HEK293 (cell line): ENCODE measurements around the gene D2HGDH.

Experiments
- GLI4 ChIP-seq: fragments of 450-650 bp; formaldehyde crosslinking; IDR thresholded peaks from 2 replicates; pipeline ENCODE4 v1.5.1; 2016; ENCODE audit warnings: missing biosample characterization, missing genetic modification characterization
- HOXC10 ChIP-seq: sonication (generic); formaldehyde crosslinking; IDR thresholded peaks from 2 replicates; pipeline ENCODE4 v1.8.1; 2023; ENCODE audit warnings: mild to moderate bottlenecking, missing genetic modification reagents
- KLF10 ChIP-seq: fragments of 450-650 bp; IDR thresholded peaks from 2 replicates; pipeline ENCODE4 v1.5.1; 2018; ENCODE audit warnings: missing biosample characterization, mild to moderate bottlenecking, missing genetic modification characterization
- KLF17 ChIP-seq: fragments of 450-650 bp; formaldehyde crosslinking; IDR thresholded peaks from 2 replicates; pipeline ENCODE4 v1.5.1; 2016; ENCODE audit warnings: missing biosample characterization, missing genetic modification characterization
- PBX3 ChIP-seq: sonication (generic); formaldehyde crosslinking; IDR thresholded peaks from 2 replicates; pipeline ENCODE4 v1.8.1; 2022; ENCODE audit warnings: mild to moderate bottlenecking, moderate library complexity, missing genetic modification reagents
- WT1 ChIP-seq: fragments of 450-650 bp; formaldehyde crosslinking; IDR thresholded peaks from 2 replicates; pipeline ENCODE4 v1.5.1; 2016; ENCODE audit warnings: missing biosample characterization, missing genetic modification characterization
- ZBTB17 ChIP-seq: fragments of 450-650 bp; formaldehyde crosslinking; IDR thresholded peaks from 2 replicates; pipeline ENCODE4 v1.5.1; 2016; ENCODE audit warnings: missing biosample characterization, missing genetic modification characterization
- ZFP69B ChIP-seq: fragments of 450-650 bp; formaldehyde crosslinking; IDR thresholded peaks from 2 replicates; pipeline ENCODE4 v1.5.1; 2016; ENCODE audit warnings: missing biosample characterization, missing genetic modification characterization
- ZNF174 ChIP-seq: fragments of 450-650 bp; formaldehyde crosslinking; IDR thresholded peaks from 2 replicates; pipeline ENCODE4 v1.5.0; 2017; ENCODE audit warnings: missing biosample characterization, mild to moderate bottlenecking, missing genetic modification characterization
- ZNF19 ChIP-seq: fragments of 450-650 bp; formaldehyde crosslinking; IDR thresholded peaks from 2 replicates; pipeline ENCODE4; 2016; ENCODE audit warnings: missing biosample characterization, missing genetic modification characterization, low read depth
- ZNF214 ChIP-seq: fragments of 450-650 bp; formaldehyde crosslinking; IDR thresholded peaks from 2 replicates; pipeline ENCODE4 v1.5.1; 2017; ENCODE audit warnings: missing biosample characterization, mild to moderate bottlenecking, missing genetic modification characterization, borderline replicate concordance
- ZNF274 ChIP-seq, 2 experiments: fragments of 200-500 bp in 1 of 2; fragments of 450-650 bp in 1 of 2; sonication (Bioruptor generic) in 1 of 2; formaldehyde crosslinking in 1 of 2; IDR thresholded peaks; 2 replicates each; pipeline versions ENCODE4 v1.5.1 to v1.6.1; 2014 to 2016; ENCODE audit warnings: borderline replicate concordance in 1 of 2, inconsistent platforms in 1 of 2, low read length in 1 of 2, missing biosample characterization in 1 of 2, missing genetic modification characterization in 1 of 2
- ZNF341 ChIP-seq: fragments of 450-650 bp; formaldehyde crosslinking; IDR thresholded peaks from 2 replicates; pipeline ENCODE4; 2016; ENCODE audit warnings: low read depth, missing biosample characterization, missing genetic modification characterization
- ZNF394 ChIP-seq: fragments of 450-650 bp; formaldehyde crosslinking; IDR thresholded peaks from 2 replicates; pipeline ENCODE4 v1.5.1; 2016; ENCODE audit warnings: missing biosample characterization, missing genetic modification characterization, mild to moderate bottlenecking, moderate library complexity, borderline replicate concordance
- ZNF423 ChIP-seq: fragments of 450-650 bp; formaldehyde crosslinking; IDR thresholded peaks from 2 replicates; pipeline ENCODE4 v1.5.1; 2016; ENCODE audit warnings: missing biosample characterization, missing genetic modification characterization
- ZNF558 ChIP-seq: fragments of 450-650 bp; formaldehyde crosslinking; IDR thresholded peaks from 2 replicates; pipeline ENCODE4 v1.5.1; 2016; ENCODE audit warnings: missing biosample characterization, missing genetic modification characterization
- ZNF600 ChIP-seq: fragments of 450-650 bp; formaldehyde crosslinking; IDR thresholded peaks from 2 replicates; pipeline ENCODE4 v1.5.1; 2016; ENCODE audit warnings: missing biosample characterization, missing genetic modification characterization
- ZNF670 ChIP-seq: fragments of 450-650 bp; formaldehyde crosslinking; IDR thresholded peaks from 2 replicates; pipeline ENCODE4 v1.5.1; 2016; ENCODE audit warnings: missing biosample characterization, missing genetic modification characterization, low read depth
- ZNF677 ChIP-seq: fragments of 450-650 bp; IDR thresholded peaks from 2 replicates; pipeline ENCODE4 v1.5.0; 2018; ENCODE audit warnings: missing biosample characterization, mild to moderate bottlenecking, missing genetic modification characterization, moderate library complexity
- ZNF692 ChIP-seq: fragments of 450-650 bp; formaldehyde crosslinking; IDR thresholded peaks from 2 replicates; pipeline ENCODE4 v1.5.1; 2016; ENCODE audit warnings: missing biosample characterization, missing genetic modification characterization
- TF ChIP-seq, protein P1 (sequence below): fragments of 450-650 bp; formaldehyde crosslinking; IDR thresholded peaks from 2 replicates; pipeline ENCODE4 v1.5.1; 2016; ENCODE audit warnings: missing biosample characterization, missing genetic modification characterization
- TF ChIP-seq, protein P2 (sequence below): fragments of 450-650 bp; formaldehyde crosslinking; IDR thresholded peaks from 2 replicates; pipeline ENCODE4 v1.5.1; 2016; ENCODE audit warnings: missing biosample characterization, missing genetic modification characterization

D2HGDH gene

DNA sequence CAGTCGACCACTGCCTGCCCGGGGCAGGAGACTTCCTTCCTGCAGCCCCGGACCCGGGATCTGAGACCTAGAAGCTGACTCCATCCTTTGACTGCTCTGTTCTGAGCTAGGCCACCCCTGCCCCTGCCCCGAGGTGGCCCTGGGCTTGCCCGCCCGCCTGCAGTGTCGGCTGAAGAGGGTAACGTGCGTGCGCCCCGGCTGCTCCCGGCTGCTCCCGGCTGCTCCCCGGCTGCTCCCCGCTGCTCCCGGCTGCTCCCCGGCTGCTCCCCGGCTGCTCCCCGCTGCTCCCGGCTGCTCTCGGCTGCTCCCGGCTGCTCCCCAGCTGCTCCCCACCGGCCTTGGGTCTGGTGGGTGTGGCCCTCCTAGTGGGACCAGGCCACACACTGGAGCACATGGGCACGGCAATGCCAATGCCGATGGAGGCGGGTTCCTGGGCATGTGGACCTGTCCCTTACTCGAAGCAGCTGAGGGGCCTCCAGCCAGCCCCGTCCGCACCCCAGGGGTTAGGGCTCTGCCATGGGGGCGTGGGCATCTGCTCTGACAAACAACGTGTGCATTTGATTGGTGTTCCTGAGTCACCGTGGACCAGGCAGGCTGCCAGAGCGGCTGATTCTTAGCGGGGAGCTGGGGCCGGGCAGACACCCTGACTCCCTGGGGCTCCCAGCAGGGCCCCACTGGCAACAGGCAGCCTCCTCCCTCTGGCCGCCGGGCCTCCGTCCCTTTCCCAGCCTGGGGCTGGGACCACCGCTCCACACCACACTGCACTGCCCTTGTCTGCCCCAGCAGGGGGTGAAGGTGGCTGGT, 40.2 kb downstream of the D2HGDH start (continued):
- TF ChIP-seq WT1 (tag by site-specific recombination) (no peak), ZNF670 (tag by site-specific recombination) (no peak), ZNF341 (tag by site-specific recombination) (peak; percentile 42; the same call in 1 of the 2 replicates), ZNF174 (tag by site-specific recombination) (no peak), ZNF558 (tag by site-specific recombination) (no peak), ZNF274 (IDR thresholded peaks at IDR 0.05; ENCODE audit: low read length) (no peak), ZNF274 (tag by site-specific recombination; IDR thresholded peaks at IDR 0.05; ENCODE audit: borderline replicate concordance) (no peak), ZNF423 (peak; percentile 81; the same call in 1 of the 2 replicates), KLF10 (no peak), PBX3 (CRISPR knock-in tag) (no peak), ZNF214 (tag by site-specific recombination) (no peak), ZNF692 (tag by site-specific recombination) (0 out of 2 replicates have a peak, but pooled peaks have one; percentile 19), ZNF394 (peak; percentile 72), ZNF19 (no peak), KLF17 (no peak), ZNF600 (tag by site-specific recombination) (no peak), ZFP69B (tag by site-specific recombination) (0 out of 2 replicates have a peak, but pooled peaks have one; percentile 65), GLI4 (tag by site-specific recombination) (no peak), ZNF677 (tag by site-specific recombination) (no peak), ZBTB17 (tag by site-specific recombination) (no peak), HOXC10 (CRISPR knock-in tag) (no peak)
- TF ChIP-seq, protein P1, sequence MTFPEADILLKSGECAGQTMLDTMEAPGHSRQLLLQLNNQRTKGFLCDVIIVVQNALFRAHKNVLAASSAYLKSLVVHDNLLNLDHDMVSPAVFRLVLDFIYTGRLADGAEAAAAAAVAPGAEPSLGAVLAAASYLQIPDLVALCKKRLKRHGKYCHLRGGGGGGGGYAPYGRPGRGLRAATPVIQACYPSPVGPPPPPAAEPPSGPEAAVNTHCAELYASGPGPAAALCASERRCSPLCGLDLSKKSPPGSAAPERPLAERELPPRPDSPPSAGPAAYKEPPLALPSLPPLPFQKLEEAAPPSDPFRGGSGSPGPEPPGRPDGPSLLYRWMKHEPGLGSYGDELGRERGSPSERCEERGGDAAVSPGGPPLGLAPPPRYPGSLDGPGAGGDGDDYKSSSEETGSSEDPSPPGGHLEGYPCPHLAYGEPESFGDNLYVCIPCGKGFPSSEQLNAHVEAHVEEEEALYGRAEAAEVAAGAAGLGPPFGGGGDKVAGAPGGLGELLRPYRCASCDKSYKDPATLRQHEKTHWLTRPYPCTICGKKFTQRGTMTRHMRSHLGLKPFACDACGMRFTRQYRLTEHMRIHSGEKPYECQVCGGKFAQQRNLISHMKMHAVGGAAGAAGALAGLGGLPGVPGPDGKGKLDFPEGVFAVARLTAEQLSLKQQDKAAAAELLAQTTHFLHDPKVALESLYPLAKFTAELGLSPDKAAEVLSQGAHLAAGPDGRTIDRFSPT = peak; percentile 40; the same call in 1 of the 2 replicates
- TF ChIP-seq, protein P2, sequence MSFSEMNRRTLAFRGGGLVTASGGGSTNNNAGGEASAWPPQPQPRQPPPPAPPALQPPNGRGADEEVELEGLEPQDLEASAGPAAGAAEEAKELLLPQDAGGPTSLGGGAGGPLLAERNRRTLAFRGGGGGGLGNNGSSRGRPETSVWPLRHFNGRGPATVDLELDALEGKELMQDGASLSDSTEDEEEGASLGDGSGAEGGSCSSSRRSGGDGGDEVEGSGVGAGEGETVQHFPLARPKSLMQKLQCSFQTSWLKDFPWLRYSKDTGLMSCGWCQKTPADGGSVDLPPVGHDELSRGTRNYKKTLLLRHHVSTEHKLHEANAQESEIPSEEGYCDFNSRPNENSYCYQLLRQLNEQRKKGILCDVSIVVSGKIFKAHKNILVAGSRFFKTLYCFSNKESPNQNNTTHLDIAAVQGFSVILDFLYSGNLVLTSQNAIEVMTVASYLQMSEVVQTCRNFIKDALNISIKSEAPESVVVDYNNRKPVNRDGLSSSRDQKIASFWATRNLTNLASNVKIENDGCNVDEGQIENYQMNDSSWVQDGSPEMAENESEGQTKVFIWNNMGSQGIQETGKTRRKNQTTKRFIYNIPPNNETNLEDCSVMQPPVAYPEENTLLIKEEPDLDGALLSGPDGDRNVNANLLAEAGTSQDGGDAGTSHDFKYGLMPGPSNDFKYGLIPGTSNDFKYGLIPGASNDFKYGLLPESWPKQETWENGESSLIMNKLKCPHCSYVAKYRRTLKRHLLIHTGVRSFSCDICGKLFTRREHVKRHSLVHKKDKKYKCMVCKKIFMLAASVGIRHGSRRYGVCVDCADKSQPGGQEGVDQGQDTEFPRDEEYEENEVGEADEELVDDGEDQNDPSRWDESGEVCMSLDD (tag by site-specific recombination) = no peak
